Loucy (cell line): ENCODE data around the gene DUSP7.

Source experiments
- CTCF ChIP-seq: fragments of 200-600 bp; sonication (generic); conservative IDR thresholded peaks from 2 replicates; pipeline ENCODE4 v1.5.1; 2014; ENCODE audit warnings: mild to moderate bottlenecking, antibody characterized with exemption, low read length
- EZH2phosphoT487 ChIP-seq: fragments of 200-600 bp; IDR thresholded peaks from 2 replicates; pipeline ENCODE4 v1.6.1; 2018; ENCODE audit warnings: antibody characterized with exemption, mild to moderate bottlenecking, moderate library complexity, borderline replicate concordance

- TF ChIP-seq CTCF (no peak), EZH2phosphoT487 (no peak)
These were observed 16.5 kb downstream of the DUSP7 start for GRCh38 chr3:52039846-52040245.
